A673 (cell line): ENCODE data around the gene LIMS2. TPM values are rescaled to one million over a fixed set of nuclear protein-coding genes. Genes with fewer than 3 reads are reported as not detected.

Experiments
- BruUV-seq: library from RNA; stranded (reverse); fragments of 400-500 nt; replicated peaks from 2 replicates; lab custom pipeline; 2021; lab: Mats Ljungman, UMichigan
- CTCF ChIA-PET: fragments of 300-600 bp; sonication (Branson Sonifier 250); formaldehyde crosslinking; loops from one replicate; lab custom pipeline; 2022; ENCODE audit warnings: antibody characterized with exemption; lab: Charles Lee
- POLR2A ChIA-PET: fragments of 300-600 bp; sonication (Branson Sonifier 250); formaldehyde crosslinking; loops from one replicate; lab custom pipeline; 2022; ENCODE audit warnings: antibody characterized with exemption; ENCODE audit not compliant: low non-redundant PET; lab: Charles Lee
- DNase-seq: peaks from one replicate; pipeline ENCODE4 v3.0.0-alpha.2; 2015; ENCODE audit warnings: low spot score
- H3K27ac ChIP-seq: fragments of 200-600 bp; sonication (generic); 2 replicates; pipeline ENCODE4 v1.5.1; 2016; ENCODE audit warnings: mixed run types, low read depth, mild to moderate bottlenecking, mixed read lengths, antibody characterized with exemption, low read length; ENCODE audit not compliant: poor library complexity, severe bottlenecking
- H3K27me3 ChIP-seq: fragments of 200-600 bp; sonication (generic); replicated peaks from 2 replicates; pipeline ENCODE4 v1.6.1; 2017; ENCODE audit warnings: mixed run types, low read depth, mild to moderate bottlenecking, mixed read lengths, antibody characterized with exemption, low read length; ENCODE audit not compliant: insufficient read depth, poor library complexity
- H3K36me3 ChIP-seq: fragments of 200-600 bp; sonication (generic); 2 replicates; pipeline ENCODE4 v1.6.1; 2016; ENCODE audit warnings: mixed run types, mild to moderate bottlenecking, mixed read lengths, antibody characterized with exemption, low read length; ENCODE audit not compliant: insufficient read depth, poor library complexity, severe bottlenecking
- H3K4me1 ChIP-seq: fragments of 200-600 bp; sonication (generic); 2 replicates; pipeline ENCODE4 v1.6.1; 2017; ENCODE audit warnings: mixed run types, mild to moderate bottlenecking, mixed read lengths, antibody characterized with exemption, low read length; ENCODE audit not compliant: insufficient read depth, poor library complexity, severe bottlenecking
- H3K4me3 ChIP-seq: fragments of 200-600 bp; sonication (generic); 2 replicates; pipeline ENCODE4 v1.5.1; 2016; ENCODE audit warnings: low read depth, mixed run types, mild to moderate bottlenecking, mixed read lengths, low read length; ENCODE audit not compliant: poor library complexity, severe bottlenecking
- H3K9me3 ChIP-seq: fragments of 200-600 bp; sonication (generic); 2 replicates; pipeline ENCODE4 v1.6.1; 2016; ENCODE audit warnings: mixed run types, low read depth, mild to moderate bottlenecking, mixed read lengths, antibody characterized with exemption, low read length; ENCODE audit not compliant: poor library complexity, severe bottlenecking
- EZH2 ChIP-seq: fragments of 200-600 bp; sonication (generic); IDR thresholded peaks from 2 replicates; pipeline ENCODE4 v1.6.1; 2017; ENCODE audit warnings: borderline replicate concordance, low read depth, mild to moderate bottlenecking, mixed read lengths, antibody characterized with exemption, low read length; ENCODE audit not compliant: poor library complexity, severe bottlenecking
- intact Hi-C: fragments of 100-400 bp; cut with micrococcal nuclease; formaldehyde crosslinking; loops from one replicate; pipeline ENCODE4 v1.10.0; 2022; ENCODE audit not compliant: unreplicated experiment
- total RNA-seq: library from RNA; stranded (reverse); gene quantifications from 2 replicates; pipeline ENCODE4 v1.2.3, GENCODE V29; 2021
- TF ChIP-seq, protein P1 (sequence below): fragments of 300-800, 200-600 bp; sonication (generic); conservative IDR thresholded peaks from 2 replicates; pipeline ENCODE4 v1.5.1; 2017; ENCODE audit warnings: low read depth, mild to moderate bottlenecking, antibody characterized with exemption, low read length, moderate library complexity, mixed read lengths

Gene LIMS2
- total RNA-seq, 1 experiment from 2014 or later = 1.2 TPM

GRCh38 chr2:127679680-127680361 lies 4.5 kb upstream of the LIMS2 start:
- ChIA-PET POLR2A (no interaction called here), CTCF (no interaction called here)
- TF ChIP-seq EZH2 = no peak
- TF ChIP-seq, protein P1, sequence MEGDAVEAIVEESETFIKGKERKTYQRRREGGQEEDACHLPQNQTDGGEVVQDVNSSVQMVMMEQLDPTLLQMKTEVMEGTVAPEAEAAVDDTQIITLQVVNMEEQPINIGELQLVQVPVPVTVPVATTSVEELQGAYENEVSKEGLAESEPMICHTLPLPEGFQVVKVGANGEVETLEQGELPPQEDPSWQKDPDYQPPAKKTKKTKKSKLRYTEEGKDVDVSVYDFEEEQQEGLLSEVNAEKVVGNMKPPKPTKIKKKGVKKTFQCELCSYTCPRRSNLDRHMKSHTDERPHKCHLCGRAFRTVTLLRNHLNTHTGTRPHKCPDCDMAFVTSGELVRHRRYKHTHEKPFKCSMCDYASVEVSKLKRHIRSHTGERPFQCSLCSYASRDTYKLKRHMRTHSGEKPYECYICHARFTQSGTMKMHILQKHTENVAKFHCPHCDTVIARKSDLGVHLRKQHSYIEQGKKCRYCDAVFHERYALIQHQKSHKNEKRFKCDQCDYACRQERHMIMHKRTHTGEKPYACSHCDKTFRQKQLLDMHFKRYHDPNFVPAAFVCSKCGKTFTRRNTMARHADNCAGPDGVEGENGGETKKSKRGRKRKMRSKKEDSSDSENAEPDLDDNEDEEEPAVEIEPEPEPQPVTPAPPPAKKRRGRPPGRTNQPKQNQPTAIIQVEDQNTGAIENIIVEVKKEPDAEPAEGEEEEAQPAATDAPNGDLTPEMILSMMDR = no peak
- Histone ChIP-seq H3K4me3 (no peak overlapping the region), H3K27me3 (peaks cover 10% of the 10 kb centered on the region), H3K36me3 (no peaks in the 10 kb centered on the region), H3K27ac (no peak overlapping the region), H3K4me1 (no peaks in the 10 kb centered on the region), H3K9me3 (no peaks in the 10 kb centered on the region)
- DNase-seq = no peak
- BruUV-seq = no TSS peak
- intact Hi-C loops = no loop called here

GRCh38 chr2:127678991-127679390 lies 3.7 kb upstream of the LIMS2 start:
- POLR2A ChIA-PET = no interaction called here

DNA sequence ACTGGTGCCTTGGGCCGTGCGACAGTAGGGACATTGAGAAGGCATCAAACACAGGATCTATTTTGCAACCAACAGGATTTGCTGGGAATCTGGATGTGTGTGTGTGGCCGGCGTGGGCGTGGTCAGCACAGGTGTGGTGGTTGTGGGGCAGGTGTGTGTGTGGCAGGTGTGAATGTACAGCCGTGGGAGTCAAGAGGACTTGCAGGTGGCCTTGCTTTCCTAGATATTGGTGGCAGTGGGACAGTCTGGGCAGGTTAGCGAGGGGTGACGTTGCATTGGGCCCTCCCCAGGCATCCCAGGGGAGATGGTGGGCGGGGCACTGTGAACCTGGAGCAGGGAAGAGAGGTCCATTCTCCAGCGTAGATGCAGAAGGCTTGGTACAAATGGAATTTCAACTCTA lies 3.2 kb upstream of the LIMS2 start:
- TF ChIP-seq, protein P1 = no peak
- TF ChIP-seq EZH2 = no peak
- ChIA-PET CTCF (no interaction called here), POLR2A (no interaction called here)
- no peak overlapping the region for H3K4me3 ChIP-seq
- no peaks in the 10 kb centered on the region for H3K4me1 ChIP-seq
- no peaks in the 10 kb centered on the region for H3K36me3 ChIP-seq
- no peak for DNase-seq
- H3K27ac ChIP-seq = no peak overlapping the region
- intact Hi-C loops = no loop called here
- H3K27me3 ChIP-seq = peaks cover 13% of the 10 kb centered on the region
- BruUV-seq = no TSS peak
- no peaks in the 10 kb centered on the region for H3K9me3 ChIP-seq

More at GRCh38 chr2:127678991-127679390, 3.7 kb upstream of the LIMS2 start:
- CTCF ChIA-PET = no interaction called here
- BruUV-seq = no TSS peak
- Histone ChIP-seq H3K4me3 (no peak overlapping the region), H3K4me1 (no peaks in the 10 kb centered on the region), H3K36me3 (no peaks in the 10 kb centered on the region), H3K9me3 (no peaks in the 10 kb centered on the region), H3K27me3 (peaks cover 13% of the 10 kb centered on the region), H3K27ac (no peak overlapping the region)
- no peak for DNase-seq
- intact Hi-C loops = no loop called here
- no peak for TF ChIP-seq EZH2
- TF ChIP-seq, protein P1 = no peak
